GM12864 (cell line): Measurements from ENCODE around the gene UBE2N.
"Not testable (repeated sequence)": the region's sequence is repeated elsewhere in the genome, so short reads cannot be mapped to it uniquely, and the experiment has no call there.

ENCODE experiments used
- DNase-seq: peaks from one replicate; pipeline ENCODE4 v3.0.0-alpha.2; 2011; ENCODE audit warnings: low read depth
- H3K4me3 ChIP-seq: 2 replicates; pipeline ENCODE4 v1.5.1; 2011; ENCODE audit warnings: mild to moderate bottlenecking, low read depth, low read length, control low read depth
- TF ChIP-seq, protein P1 (sequence below): IDR thresholded peaks from 2 replicates; pipeline ENCODE4 v1.5.1; 2011; ENCODE audit warnings: low read depth, mild to moderate bottlenecking, moderate library complexity, low read length, control low read depth, inconsistent platforms; ENCODE audit errors: missing control alignments

The UBE2N gene

DNA sequence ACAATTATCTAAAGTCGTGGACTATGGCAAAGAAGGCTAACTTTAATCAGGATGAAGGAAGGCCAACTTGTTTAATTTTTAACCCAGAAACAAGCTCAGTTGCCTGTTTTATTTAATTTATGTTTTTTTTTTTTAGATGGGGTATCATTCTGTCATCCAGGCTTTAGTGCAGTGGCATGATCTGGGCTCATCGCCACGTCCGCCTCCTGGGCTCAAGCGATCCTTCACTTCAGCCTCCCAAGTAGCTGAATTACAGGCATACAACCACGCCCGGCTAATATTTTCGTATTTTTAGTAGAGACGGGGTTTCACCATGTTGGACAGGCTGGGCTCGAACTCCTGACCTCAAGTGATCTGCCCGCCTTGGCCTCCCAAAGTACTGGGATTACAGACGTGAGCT is 44.3 kb downstream of the UBE2N start:
- H3K4me3 ChIP-seq, result no peak overlapping the region
- TF ChIP-seq, protein P1, sequence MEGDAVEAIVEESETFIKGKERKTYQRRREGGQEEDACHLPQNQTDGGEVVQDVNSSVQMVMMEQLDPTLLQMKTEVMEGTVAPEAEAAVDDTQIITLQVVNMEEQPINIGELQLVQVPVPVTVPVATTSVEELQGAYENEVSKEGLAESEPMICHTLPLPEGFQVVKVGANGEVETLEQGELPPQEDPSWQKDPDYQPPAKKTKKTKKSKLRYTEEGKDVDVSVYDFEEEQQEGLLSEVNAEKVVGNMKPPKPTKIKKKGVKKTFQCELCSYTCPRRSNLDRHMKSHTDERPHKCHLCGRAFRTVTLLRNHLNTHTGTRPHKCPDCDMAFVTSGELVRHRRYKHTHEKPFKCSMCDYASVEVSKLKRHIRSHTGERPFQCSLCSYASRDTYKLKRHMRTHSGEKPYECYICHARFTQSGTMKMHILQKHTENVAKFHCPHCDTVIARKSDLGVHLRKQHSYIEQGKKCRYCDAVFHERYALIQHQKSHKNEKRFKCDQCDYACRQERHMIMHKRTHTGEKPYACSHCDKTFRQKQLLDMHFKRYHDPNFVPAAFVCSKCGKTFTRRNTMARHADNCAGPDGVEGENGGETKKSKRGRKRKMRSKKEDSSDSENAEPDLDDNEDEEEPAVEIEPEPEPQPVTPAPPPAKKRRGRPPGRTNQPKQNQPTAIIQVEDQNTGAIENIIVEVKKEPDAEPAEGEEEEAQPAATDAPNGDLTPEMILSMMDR, result no peak
- no peak for DNase-seq

DNA sequence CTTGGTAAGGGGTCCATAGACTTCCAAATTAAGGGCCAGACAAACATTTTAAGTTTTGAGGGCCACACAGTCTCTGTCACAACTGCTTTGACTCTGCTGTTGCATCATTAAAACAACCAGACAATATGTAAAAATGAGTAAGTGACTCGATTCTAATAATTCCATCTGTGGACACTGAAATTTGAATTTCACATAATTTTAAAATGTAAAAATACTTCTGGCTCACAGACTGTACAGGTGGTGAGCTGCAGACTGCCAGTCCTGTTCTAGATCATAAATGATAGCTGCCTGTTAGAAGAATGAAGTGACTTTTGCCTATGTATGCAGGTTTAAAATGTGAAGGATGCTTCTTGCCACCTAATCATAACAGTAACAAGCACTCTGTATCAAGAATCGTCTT is 48.3 kb downstream of the UBE2N start:
- no peak overlapping the region for H3K4me3 ChIP-seq
- TF ChIP-seq, protein P1, result no peak
- no peak for DNase-seq

DNA sequence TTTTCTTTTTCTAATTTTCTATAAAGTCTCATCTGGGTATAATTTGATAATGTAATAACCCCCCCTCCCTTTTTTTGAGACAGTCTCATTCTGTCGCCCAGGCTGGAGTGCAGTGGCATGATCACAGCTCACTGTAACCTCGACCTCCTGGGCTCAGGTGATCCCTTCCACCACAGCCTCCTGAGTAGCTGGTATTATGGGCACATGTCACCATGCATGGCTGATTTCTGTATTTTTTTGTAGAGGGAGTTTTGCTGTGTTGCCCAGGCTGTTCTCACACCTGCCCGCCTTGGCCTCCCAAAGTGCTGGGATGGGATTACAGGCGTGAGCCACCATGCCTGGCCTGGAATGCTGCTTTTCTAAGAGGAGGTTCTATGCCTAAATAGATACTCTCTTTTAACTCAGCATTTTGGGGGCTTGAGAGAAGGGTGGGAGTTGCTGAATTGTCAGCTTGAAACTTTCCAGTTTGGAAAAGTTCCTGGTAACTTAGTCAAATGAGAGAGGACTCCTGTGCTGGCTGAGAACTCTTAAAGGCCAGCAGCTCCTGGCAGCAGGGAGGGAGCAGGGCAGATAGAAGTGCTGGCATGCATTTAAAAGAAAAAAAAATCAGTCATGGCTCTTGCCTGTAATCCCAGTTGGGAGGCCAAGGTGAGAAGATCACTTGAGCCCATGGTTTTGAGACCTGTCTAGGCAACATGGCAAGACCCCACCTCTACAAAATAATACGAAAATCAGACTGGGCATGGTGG is 51.0 kb downstream of the UBE2N start:
- no peak for DNase-seq
- H3K4me3 ChIP-seq, result no peak overlapping the region
- TF ChIP-seq, protein P1, result no peak

DNA sequence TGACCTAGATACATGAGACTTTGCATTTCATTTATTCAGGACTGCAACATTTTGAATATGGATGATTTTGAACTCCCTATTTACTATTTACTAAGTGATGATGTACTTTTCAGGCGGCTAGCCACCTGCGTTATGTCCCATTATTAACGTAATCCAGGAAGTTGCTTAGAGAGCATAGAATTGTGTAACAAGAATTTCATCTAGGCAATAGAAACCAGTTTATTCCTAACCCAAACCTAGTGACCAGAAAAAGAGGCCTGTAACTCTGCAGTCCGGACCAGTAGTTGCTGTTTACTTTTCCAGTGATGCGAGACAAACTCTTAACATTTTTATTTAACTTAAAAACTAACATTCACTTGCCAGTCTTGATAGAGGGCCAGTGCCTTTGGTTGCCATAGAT is 51.7 kb downstream of the UBE2N start:
- no peak for DNase-seq
- TF ChIP-seq, protein P1, result no peak
- no peak overlapping the region for H3K4me3 ChIP-seq

DNA sequence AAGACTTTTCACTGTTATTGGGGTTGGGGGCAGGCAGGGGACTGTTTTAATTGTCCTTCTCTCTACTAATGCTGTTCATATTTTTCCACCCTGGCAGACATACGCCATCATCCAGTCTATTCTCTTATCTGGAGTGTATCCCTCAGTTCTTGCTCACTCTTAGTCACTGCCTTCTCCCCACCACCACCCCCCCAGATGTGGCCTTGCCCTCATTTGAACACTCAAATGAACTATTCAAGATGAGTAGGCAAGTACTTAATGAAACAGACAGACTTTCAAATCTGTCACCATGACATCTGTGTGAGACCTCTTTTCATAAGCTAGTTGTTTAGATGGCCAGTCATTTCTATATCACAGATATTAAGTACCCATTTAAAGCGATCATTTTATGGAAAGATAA is 54.0 kb downstream of the UBE2N start:
- DNase-seq, result no peak
- H3K4me3 ChIP-seq, result no peak overlapping the region
- TF ChIP-seq, protein P1, result no peak

DNA sequence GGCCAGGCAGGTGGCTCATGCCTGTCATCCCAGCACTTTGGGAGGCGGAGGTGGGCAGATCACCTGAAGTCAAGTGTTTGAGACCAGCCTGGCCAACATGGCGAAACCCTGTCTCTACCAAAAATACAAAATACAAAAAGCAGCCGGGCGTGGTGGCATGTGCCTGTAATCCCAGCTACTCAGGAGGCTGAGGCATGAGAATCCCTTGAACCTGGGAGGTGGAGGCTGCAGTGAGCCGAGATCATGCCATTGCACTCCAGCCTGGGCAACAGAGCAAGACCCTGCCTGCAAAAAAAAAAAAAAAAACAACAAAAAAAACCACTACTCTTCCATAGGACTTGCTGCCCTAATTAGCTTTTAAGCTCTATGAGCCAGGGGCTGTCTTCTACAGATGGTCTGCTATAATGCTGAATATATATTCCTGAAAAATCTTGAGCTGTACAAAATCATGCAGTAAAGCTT is 59.7 kb downstream of the UBE2N start:
- not testable (repeated sequence) for DNase-seq
- H3K4me3 ChIP-seq, result peak overlapping the region; percentile 64

DNA sequence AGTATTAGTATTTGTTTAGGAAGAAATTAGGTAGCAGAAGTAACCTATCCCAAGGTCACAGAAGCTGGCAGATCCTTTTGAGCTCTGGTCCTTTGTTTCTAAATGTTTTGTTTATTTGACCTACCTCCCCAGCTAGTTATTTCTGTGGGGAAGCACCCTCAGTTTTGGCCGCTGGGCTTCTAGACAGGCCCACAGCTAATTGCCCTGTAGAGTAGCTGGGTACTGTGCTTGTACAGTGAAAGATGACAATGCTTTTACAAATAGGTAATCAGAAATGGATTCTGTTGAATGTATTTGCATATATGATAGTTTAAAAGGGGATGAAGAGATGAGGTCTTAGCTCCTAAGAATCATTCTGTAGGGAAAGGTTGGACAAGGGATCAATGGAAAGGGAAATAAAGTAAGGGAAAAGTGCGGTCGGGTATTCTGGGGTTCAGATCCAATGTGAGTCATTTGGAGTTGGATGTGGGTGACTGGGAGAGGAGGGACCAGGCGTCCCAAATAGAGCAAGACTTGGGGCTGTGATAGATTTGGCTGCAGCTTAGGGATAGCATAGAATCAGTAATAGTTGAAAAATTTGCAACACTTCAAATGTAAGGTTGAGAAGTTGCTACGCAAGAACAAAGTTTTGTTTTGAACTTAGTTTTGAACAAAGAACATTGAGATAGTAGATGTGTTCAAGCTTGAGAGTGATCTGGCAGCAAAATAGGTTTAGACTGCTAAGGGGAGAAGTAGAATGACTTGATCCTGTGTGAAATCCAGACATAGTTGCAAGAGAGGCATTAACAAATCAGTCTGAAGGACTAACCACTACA is 60.4 kb downstream of the UBE2N start:
- TF ChIP-seq, protein P1, result no peak
- peak overlapping the region; percentile 64 for H3K4me3 ChIP-seq

More for the DNA sequence above, 60.4 kb downstream of the UBE2N start:
- no peak for DNase-seq
